Activated CD8-positive, alpha-beta memory T cell treated with anti-CD3 and anti-CD28 coated beads, Interleukin-2, amount 10 ng/mL, durations not matched to agents 7 days and 5 days (primary cell): ENCODE data around the gene LONP2. TPM values are rescaled to one million over a fixed set of nuclear protein-coding genes. Genes with fewer than 3 reads are reported as not detected.
"Not testable (repeated sequence)": the region's sequence is repeated elsewhere in the genome, so short reads cannot be mapped to it uniquely, and the experiment has no call there.

ENCODE experiments used
- ATAC-seq: fragments of 150-1000 bp; cut with Tn5 transposase; one replicate; pipeline ENCODE4 v1.10.0; 2021; ENCODE audit warnings: moderate library complexity
- CTCF ChIA-PET: fragments of 350-600 bp; sonication (Branson Sonifier 250); formaldehyde crosslinking; loops from one replicate; lab custom pipeline; 2021; ENCODE audit warnings: antibody characterized with exemption; lab: Charles Lee
- DNase-seq: peaks from one replicate; pipeline ENCODE4 v3.0.0-alpha.2; 2020
- H3K27ac Mint-ChIP-seq: one replicate; pipeline ENCODE4 v1.8.0; 2021; ENCODE audit warnings: mild to moderate bottlenecking, mixed read lengths
- H3K27me3 Mint-ChIP-seq: one replicate; pipeline ENCODE4 v1.8.0; 2021; ENCODE audit warnings: mixed read lengths
- H3K36me3 Mint-ChIP-seq: one replicate; pipeline ENCODE4 v1.8.0; 2021; ENCODE audit warnings: mild to moderate bottlenecking, mixed read lengths
- H3K4me1 Mint-ChIP-seq: one replicate; pipeline ENCODE4 v1.8.0; 2021; ENCODE audit warnings: mixed read lengths
- H3K4me3 Mint-ChIP-seq: one replicate; pipeline ENCODE4 v1.8.0; 2021; ENCODE audit warnings: mild to moderate bottlenecking, moderate library complexity, mixed read lengths
- H3K9me3 Mint-ChIP-seq: one replicate; pipeline ENCODE4 v1.8.0; 2022; ENCODE audit warnings: low read depth, mixed read lengths
- total RNA-seq, 2 experiments: library from RNA; stranded (reverse); gene quantifications; one replicate each; pipeline ENCODE4 v1.2.3, GENCODE V29; 2021

Gene LONP2
- total RNA-seq, 2 experiments from 2014 or later: 50.6 to 54.3 TPM

DNA sequence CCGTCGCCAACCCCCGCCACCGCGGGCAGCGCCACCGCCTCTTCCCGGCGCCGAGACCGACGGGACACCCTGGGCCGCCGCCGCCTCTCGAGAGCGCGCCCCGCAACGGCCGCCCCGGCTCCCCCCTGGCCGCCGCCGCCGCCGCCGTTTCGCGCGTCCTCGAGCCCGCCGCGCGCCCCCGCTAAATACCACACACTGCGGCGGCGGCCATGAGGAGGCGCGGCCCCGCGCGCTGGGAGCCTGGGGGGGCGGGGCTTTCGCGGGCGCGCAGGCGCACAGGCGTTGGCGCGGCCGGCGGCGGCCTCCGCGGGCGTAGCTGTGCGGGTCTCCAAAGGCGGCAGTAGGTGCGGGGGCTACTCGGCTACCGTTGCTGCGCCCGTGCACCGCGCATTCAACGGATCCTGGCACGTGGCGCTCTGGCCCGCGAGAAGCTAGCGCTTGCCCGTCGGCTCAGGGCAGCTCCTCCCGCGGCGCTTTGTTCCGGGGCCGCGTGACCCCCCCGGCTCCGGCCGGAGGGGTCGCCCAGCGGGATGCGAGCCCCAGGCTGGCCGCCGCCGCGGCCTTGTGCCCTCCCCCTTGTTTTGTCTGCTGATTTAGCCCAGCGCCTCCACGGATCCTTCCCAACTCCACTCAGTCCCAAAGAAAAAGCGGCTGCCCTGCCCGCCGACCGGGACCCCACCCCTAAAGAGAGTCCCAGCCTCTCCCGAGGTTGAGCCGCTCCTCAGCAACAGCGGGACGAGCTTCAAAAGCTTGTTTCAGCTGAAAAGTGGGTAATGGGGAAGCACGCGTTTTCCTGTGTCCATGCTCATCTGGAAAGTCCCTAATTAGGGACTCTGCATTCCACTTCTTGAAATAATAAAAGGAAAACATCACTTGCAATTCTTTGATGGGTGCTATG, 141.4 kb downstream of the LONP2 start, which contains the start of gene SIAH1:
Gene SIAH1 (minus strand): TSS at position 161 of the 898 bp plus-strand sequence. CDS start 22,985 bp downstream, outside the sequence.
- Mint-ChIP-seq H3K4me1 (peaks cover 21% of the 10 kb centered on the region), H3K27ac (peak within 1 kb of the TSS; percentile 86), H3K4me3 (peak within 1 kb of the TSS; percentile 85), H3K36me3 (peaks cover 2% of the 10 kb centered on the region), H3K27me3 (no peaks in the 10 kb centered on the region), H3K9me3 (no peaks in the 10 kb centered on the region)
- DNase-seq (peak; percentile 87), ATAC-seq (peak; percentile 84)
- CTCF ChIA-PET: interaction anchor here (0.6 to 3.7 kb wide), 4 partner anchors 8 to 245 kb away, joined by 4 to 16 read pairs (median 12); no protein-coding TSS in a partner anchor

DNA sequence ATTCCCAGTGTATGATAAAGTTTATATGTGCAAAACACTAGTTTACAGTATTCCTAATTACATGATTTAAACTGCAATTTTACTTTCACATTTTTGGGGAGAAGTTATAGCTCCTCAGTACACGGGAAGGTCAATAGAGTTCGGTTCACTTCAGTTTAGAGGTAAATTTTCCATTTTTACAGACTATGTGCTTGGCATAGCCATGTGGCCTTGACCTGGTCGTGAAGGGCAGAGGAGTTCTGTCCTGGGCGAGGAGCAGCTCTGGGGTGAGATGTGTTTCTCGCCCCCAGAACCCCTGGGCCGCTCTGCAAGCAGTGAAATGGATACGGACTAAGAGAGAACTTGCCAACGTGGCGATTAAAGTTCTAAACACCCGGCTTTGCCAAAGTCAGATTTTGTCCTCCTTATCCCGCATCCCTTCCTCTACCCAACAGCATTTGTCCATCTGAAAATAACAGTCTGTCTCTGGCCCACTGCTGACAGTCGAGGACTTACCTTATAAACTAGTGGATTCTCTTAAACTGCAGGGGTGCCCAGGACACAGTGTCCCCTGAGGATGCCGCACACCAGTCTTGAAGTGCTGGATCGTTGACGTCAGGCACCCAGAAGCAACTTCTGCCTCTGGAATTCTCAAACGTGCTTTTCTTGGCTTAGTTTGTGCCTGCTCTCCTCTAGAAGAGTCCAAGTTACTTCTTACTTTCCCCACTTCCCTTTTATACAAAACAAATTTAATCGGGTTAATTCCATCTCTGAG, 142.6 kb downstream of the LONP2 start:
- H3K27me3 Mint-ChIP-seq: no peaks in the 10 kb centered on the region

DNA sequence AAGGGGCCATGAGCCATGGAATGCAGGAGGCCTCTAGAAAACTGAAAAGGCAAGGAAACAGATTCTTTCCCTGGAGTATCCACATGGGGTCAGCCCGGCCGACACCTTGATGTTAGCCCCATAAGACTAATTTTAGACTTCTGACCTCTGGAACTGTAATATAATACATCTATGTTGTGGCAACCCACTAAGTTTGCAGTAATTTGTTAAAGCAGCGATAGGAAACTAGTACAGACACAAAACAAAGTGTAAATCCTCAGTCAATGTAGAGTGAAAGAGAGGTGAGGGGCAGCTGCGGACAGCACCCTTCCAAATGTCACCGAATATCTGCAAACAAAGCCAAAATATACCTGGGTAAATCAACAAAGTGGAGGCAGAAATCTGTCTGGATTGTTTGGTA, 148.3 kb downstream of the LONP2 start:
- H3K4me3 Mint-ChIP-seq: no peak overlapping the region
- no peaks in the 10 kb centered on the region for H3K36me3 Mint-ChIP-seq
- CTCF ChIA-PET: interaction anchor here (2.3 kb wide), 1 partner anchor 238 kb away, joined by 6 read pairs; no protein-coding TSS in a partner anchor

More for the DNA sequence above, 142.6 kb downstream of the LONP2 start:
- CTCF ChIA-PET: interaction anchor here (1.0 to 3.7 kb wide), 4 partner anchors 21 to 243 kb away, joined by 3 to 16 read pairs (median 12); no protein-coding TSS in a partner anchor
- Mint-ChIP-seq H3K4me1 (peaks cover 13% of the 10 kb centered on the region), H3K9me3 (no peaks in the 10 kb centered on the region), H3K27ac (no peak overlapping the region), H3K4me3 (no peak overlapping the region), H3K36me3 (peaks cover 2% of the 10 kb centered on the region)
- no peak for ATAC-seq
- no peak for DNase-seq

DNA sequence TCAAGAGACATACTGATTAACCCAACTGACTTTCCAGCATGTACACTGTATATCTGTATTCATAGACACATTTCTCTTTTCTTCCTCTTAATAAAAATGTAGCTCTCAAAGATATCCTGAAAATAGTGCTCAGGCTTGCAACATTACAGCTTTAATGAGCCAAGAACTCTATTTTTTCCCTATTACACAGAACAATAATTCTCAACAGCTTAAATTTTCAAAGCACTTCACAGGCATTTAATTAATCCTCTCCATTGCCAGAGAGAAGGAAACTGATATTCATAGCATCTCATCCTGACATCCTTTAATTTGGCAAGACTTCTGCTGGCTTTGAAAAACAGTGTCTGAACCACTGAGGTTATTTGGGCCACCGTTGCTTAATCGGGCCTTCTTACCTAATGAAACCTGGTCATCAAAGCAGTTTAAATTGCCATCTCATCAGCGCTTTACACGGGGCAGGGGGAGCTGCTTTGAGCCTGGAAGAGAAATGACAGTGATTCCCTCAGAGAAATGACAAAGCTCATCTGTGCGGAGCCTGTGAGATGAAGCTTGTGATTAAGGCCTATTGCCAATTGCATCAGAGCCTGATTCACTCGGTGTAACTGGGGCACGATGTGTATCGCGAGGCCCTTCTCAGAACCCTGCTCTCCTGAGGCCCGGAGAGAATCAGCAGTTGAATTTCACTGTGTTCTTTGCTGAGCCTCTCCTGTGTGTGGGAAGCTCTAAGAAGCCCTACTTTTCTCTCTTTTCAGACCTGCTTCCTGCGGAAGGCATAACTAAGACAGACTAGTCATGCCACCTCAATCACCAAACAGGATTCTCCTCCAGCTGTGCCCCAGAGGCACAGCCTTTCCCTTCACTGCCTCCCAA, 149.6 kb downstream of the LONP2 start:
- H3K36me3 Mint-ChIP-seq: no peaks in the 10 kb centered on the region
- ATAC-seq (no peak), DNase-seq (no peak)
- H3K27me3 Mint-ChIP-seq: no peaks in the 10 kb centered on the region
- no peak overlapping the region for H3K4me3 Mint-ChIP-seq
- H3K4me1 Mint-ChIP-seq: peaks cover 6% of the 10 kb centered on the region
- H3K27ac Mint-ChIP-seq: no peak overlapping the region
- no peaks in the 10 kb centered on the region for H3K9me3 Mint-ChIP-seq
- CTCF ChIA-PET: interaction anchor here (1.2 to 2.3 kb wide), 2 partner anchors 229 to 237 kb away, joined by 4 to 6 read pairs; no protein-coding TSS in a partner anchor

More for the DNA sequence above, 148.3 kb downstream of the LONP2 start:
- Mint-ChIP-seq H3K27ac (no peak overlapping the region), H3K4me1 (peaks cover 6% of the 10 kb centered on the region), H3K27me3 (no peaks in the 10 kb centered on the region), H3K9me3 (no peaks in the 10 kb centered on the region)
- ATAC-seq (no peak), DNase-seq (no peak)

DNA sequence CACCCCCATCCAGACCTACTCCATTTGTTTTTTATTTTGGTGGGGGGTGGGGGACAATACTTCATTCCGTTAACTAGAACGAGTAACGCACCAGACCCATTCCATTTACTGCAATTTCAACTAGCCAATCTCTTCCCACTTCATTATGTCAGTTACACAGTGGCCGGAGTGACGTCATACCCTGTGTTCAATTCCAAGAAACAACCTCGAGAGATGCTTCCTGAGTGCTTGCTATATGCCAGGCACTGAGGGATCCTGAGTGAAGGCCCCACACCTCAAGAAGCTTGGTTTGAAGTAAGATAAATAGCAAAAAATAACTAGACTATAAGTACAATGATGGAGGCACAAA, 150.2 kb downstream of the LONP2 start:
- no peak overlapping the region for H3K27ac Mint-ChIP-seq
- no peaks in the 10 kb centered on the region for H3K36me3 Mint-ChIP-seq
- no peaks in the 10 kb centered on the region for H3K27me3 Mint-ChIP-seq
- peaks cover 6% of the 10 kb centered on the region for H3K4me1 Mint-ChIP-seq
- H3K4me3 Mint-ChIP-seq: no peak overlapping the region
- no peak for ATAC-seq
- CTCF ChIA-PET: interaction anchor here (1.2 to 2.3 kb wide), 2 partner anchors 229 to 236 kb away, joined by 4 to 6 read pairs; no protein-coding TSS in a partner anchor
- DNase-seq: no peak
- no peaks in the 10 kb centered on the region for H3K9me3 Mint-ChIP-seq

GRCh38 chr16:48395375-48395774, 151.3 kb downstream of the LONP2 start:
- no peak for ATAC-seq
- H3K4me1 Mint-ChIP-seq: peaks cover 6% of the 10 kb centered on the region
- H3K4me3 Mint-ChIP-seq: no peak overlapping the region
- no peak for DNase-seq
- H3K36me3 Mint-ChIP-seq: no peaks in the 10 kb centered on the region
- no peak overlapping the region for H3K27ac Mint-ChIP-seq
- H3K9me3 Mint-ChIP-seq: no peaks in the 10 kb centered on the region
- CTCF ChIA-PET: interaction anchor here (0.9 kb wide), 1 partner anchor 235 kb away, joined by 3 read pairs; no protein-coding TSS in a partner anchor
- H3K27me3 Mint-ChIP-seq: no peaks in the 10 kb centered on the region

DNA sequence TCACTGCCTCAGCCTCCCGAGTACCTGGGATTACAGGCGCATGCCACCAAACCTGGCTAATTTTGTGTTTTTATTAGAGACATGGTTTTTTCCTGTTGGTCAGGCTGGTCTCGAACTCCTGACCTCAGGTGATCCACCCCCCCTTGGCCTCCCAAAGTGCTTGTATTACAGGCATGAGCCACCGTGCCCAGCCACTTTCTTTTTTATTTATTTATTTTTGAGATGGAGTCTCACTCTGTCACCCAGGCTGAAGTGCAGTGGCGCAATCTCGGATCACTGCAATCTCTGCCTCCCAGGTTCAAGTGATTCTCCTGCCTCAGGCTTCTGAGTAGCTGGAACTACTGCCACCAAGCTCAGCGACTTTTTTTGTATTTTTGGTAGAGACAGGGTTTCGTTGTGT, 158.4 kb downstream of the LONP2 start:
- H3K27me3 Mint-ChIP-seq, DNase-seq, CTCF ChIA-PET, ATAC-seq, H3K36me3 Mint-ChIP-seq, H3K4me1 Mint-ChIP-seq, H3K4me3 Mint-ChIP-seq, H3K9me3 Mint-ChIP-seq, H3K27ac Mint-ChIP-seq: not testable (repeated sequence)

- ATAC-seq: no peak
- no peak overlapping the region for H3K4me3 Mint-ChIP-seq
- no peaks in the 10 kb centered on the region for H3K9me3 Mint-ChIP-seq
- CTCF ChIA-PET: no interaction called here
- H3K27ac Mint-ChIP-seq: no peak overlapping the region
- H3K36me3 Mint-ChIP-seq: no peaks in the 10 kb centered on the region
- DNase-seq: no peak
- H3K4me1 Mint-ChIP-seq: peaks cover 5% of the 10 kb centered on the region
- peaks cover 4% of the 10 kb centered on the region for H3K27me3 Mint-ChIP-seq
Measured at GRCh38 chr16:48405153-48405552, 161.1 kb downstream of the LONP2 start.

DNA sequence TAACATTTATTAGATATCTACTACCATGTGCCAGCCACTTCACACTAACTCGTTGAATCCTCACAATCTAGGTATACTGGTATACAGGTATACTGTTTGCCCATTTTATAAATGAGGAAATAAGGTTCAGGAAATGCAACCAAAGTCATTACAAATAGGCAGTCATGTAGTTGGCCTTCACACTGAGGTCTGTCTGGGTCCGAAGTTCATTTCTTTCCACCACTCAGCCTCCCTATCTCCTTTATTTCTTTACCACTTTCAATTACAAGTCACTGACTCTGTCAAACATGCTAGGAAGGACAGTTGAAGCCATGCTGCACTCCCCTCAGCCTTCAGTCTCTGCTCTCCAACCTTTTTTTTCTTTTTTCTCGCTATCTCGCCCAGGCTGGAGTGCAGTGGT, 161.8 kb downstream of the LONP2 start:
- Mint-ChIP-seq H3K9me3 (no peaks in the 10 kb centered on the region), H3K36me3 (no peaks in the 10 kb centered on the region), H3K4me3 (no peak overlapping the region), H3K27me3 (peaks cover 8% of the 10 kb centered on the region), H3K4me1 (peaks cover 5% of the 10 kb centered on the region), H3K27ac (no peak overlapping the region)
- DNase-seq (no peak), ATAC-seq (no peak)
- CTCF ChIA-PET: no interaction called here

Other genes starting within 250 kb of the LONP2 start
- not detected for gene ABCC12, start 88.3 kb upstream of the LONP2 start, total RNA-seq
- gene ABCC11, start 3.2 kb downstream of the LONP2 start, total RNA-seq: under 1 TPM in 1 of 2 experiments, not detected in 1; 0.19 TPM
- gene SIAH1, start 141.1 kb downstream of the LONP2 start, total RNA-seq: 10 to 100 TPM; 15.5 to 17.6 TPM